HL-60/S4 treated with retinoic acid at 250 ng/mL for 4 days and 3 days (cell line): ENCODE measurements around the gene SCD5.

ENCODE experiments used
- in situ Hi-C: fragments of 300-500 bp; cut with MboI; formaldehyde crosslinking; loops from 2 replicates; pipeline ENCODE4 v1.7.0; 2022; ENCODE audit warnings: low sequenced_read_pairs

The SCD5 gene

GRCh38 chr4:82697561-82697960 is 101.0 kb downstream of the SCD5 start:
- in situ Hi-C loops: no loop called here

DNA sequence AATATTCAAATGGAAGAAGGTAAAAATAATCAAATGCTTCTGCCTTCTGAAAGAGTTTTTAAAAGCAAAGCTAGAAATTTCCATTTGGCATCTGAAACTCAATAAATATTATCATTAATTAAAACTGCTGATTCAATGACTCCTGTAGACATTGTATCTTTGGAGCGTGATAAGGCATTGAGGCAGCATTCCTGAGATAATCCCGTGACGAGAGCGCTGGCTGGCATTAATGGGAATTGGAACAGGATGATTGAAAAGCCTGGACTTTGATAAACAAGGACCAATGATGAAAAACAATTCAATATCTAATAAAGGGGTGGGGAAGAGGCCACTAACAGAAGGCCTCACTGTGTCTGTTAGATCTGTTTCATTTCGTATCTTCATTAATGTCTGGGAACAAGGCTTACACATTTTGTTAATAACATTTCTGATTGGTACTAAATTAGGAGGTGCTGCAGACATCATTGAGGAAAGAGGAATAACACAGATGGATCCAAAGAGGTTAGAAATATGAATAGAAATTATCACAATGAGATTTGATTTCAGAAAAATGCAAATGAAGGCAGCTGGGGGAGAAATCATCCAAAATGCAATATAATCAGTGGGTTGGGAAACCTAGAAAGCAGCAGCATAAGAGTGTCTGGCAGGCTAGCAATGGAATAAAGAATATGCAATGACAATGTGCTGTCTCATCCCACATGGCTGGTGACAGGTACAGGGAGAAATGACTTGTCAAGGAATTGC is 102.3 kb downstream of the SCD5 start:
- in situ Hi-C loops: no loop called here

GRCh38 chr4:82694892-82695291 is 103.7 kb downstream of the SCD5 start:
- in situ Hi-C loops: no loop called here

- in situ Hi-C loops: no loop called here
Measured at GRCh38 chr4:82694046-82694445, 104.5 kb downstream of the SCD5 start.

- in situ Hi-C loops: no loop called here
Measured at GRCh38 chr4:82692101-82692780, 106.4 kb downstream of the SCD5 start.

DNA sequence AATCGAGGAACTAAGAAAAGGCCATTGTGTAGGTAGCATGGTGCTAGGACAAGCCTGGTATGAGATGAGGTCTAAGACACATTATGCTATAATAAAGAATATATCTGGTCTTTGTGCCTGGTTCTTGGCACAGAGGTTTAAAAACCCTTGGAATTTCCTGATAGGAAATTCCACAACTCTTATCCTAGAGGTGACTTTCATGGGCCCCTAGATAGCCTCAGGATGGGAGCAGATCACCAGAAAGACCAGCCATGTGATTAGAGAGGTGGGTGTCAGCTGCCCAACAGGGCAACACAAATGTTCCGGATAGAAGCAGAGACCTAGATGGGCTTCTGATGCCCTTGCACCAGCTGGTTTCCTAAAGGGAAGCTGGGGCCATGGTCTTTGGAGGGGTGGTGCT is 107.2 kb downstream of the SCD5 start:
- in situ Hi-C loops: no loop called here

DNA sequence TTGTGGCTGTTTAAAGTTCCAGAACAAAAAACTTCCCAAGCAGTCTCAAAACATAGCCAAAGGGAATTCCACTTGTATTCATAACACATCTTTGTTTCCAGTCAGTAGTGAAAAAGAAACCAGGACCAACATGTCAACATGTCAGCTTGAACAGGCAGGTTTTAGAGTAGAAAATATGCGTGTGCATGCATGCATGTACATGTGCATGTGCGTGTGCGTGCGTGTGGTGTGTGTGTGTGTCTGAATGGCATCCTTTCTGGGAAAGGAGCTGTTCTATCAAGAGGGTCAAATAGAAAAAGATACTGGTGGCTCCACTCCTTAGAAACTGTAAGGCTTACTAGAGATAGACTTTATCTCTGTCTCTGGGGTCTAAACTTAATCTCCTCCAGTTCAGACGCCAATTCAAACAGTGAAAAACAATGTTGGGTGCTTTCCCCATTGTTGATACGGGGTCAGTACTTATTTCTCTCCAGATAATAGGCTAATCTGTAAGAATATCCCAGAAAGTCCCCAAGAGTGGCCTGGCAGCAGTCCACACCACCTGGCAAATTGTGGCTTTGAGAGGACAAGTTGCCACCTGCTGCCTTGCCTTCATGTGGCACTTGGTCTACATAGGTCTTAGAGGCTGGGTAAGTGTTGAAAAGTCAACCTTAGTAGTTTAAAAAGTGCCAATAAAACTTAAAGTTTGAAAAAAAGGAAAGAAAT is 110.4 kb downstream of the SCD5 start:
- in situ Hi-C loops: no loop called here

GRCh38 chr4:82687531-82687930 is 111.1 kb downstream of the SCD5 start:
- in situ Hi-C loops: no loop called here

DNA sequence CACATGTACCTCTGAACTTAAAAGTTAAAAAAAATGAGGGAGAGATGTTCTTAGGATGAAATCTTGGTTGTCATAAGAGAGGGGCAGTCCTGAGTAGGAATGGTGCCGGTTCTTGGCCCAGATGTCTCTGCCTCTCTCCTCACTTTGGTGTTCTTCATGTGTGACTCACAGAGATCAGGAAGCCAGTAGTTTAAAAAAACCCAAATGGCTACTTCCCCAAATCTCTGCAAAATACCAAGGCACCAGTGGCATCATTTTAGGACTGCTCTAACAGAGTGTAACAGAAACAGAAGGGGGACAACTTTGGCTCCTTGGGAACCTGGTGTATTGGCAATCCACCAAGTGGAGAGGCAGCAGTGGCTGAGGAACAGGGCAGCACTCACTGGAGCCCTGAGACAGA is 116.8 kb downstream of the SCD5 start:
- in situ Hi-C loops: no loop called here

GRCh38 chr4:82680834-82681233 is 117.8 kb downstream of the SCD5 start:
- in situ Hi-C loops: no loop called here

DNA sequence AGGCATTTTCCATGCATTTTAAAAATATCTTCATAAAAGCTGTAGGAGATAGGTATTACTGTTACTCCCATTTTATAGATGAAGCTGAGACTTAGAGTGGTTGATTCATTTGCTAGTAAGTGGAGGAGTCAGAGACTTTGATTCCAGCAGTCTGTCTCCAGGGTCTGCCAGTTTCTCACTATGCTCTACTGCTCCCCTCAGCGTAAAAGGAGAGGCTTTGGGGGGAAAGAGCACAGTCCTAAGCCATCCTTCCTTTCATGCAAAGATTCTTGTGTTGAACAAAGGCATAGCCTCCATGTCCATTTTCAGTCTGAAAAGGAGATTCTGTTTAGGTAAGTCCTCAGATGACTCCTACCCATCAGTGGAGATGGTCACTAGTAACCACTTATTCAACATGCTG is 119.1 kb downstream of the SCD5 start:
- in situ Hi-C loops: no loop called here

- in situ Hi-C loops: no loop called here
Measured at GRCh38 chr4:82678051-82678450, 120.5 kb downstream of the SCD5 start.

DNA sequence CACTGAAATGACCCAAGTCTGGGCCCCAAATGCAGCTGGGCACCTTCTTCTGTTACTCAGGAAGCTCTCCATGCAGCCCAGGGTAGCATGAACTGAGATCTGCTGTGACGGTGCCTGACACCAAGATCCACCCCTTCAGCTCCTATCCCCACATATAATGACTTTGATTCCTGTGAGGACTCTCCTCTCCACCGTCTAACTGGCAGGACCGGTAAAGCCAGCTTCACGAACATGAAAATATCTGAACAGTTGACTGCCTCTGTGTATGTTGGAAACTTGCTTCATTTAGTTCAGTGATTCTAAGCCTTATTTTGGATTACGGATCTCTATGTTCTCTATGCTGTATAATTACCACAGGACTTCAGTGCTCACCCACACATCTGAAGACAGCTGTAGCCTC is 121.3 kb downstream of the SCD5 start:
- in situ Hi-C loops: no loop called here

GRCh38 chr4:82667761-82668480 is 130.7 kb downstream of the SCD5 start:
- in situ Hi-C loops: no loop called here

GRCh38 chr4:82666970-82667665 is 131.5 kb downstream of the SCD5 start:
- in situ Hi-C loops: no loop called here

- in situ Hi-C loops: no loop called here
Measured at GRCh38 chr4:82661181-82661992, 137.2 kb downstream of the SCD5 start.

DNA sequence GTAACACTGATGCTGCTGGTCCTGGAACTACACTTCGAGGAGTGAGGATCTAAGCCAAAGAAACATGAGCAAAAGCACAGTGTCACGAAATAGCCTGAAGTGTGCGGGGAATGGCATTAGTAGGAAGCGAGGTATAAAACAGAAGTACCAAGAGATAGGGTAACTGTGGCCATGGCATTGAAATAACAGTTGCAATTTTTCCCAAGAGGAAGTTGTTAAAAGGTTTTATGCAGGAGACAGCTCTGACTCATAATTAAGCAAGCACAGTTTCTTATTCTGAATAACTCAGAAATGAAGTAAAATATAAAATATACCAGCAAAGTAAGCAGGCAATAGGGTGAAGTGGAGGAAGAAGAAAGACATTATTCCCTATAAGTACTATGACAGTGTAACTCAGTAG is 146.5 kb downstream of the SCD5 start:
- in situ Hi-C loops: no loop called here

DNA sequence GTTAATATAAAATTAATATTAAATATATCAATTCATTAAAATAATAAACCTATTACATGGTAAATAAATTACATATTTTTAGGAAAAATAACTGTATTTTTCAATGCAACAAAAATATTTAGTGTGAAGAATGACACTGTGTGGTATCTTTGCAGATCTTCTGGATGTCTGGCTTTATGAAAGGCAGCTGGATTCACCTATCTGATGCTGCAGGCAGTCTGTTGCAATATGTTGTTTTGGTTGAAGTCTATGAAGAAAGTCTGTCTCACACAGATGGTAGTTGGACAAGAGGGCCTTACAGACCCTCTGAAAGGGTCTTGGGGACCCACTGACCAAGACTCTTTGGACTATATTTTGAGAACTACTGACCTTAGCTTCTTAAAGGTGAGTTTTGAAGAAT is 147.7 kb downstream of the SCD5 start:
- in situ Hi-C loops: no loop called here

- in situ Hi-C loops: no loop called here
Measured at GRCh38 chr4:82648356-82648755, 150.2 kb downstream of the SCD5 start.
